SK-N-DZ (cell line): Measurements from ENCODE around the gene PIGK. TPM values are rescaled to one million over a fixed set of nuclear protein-coding genes. Genes with fewer than 3 reads are reported as not detected.
"Not testable (repeated sequence)": the region's sequence is repeated elsewhere in the genome, so short reads cannot be mapped to it uniquely, and the experiment has no call there.

ENCODE experiments used
- DNase-seq: peaks from one replicate; pipeline ENCODE4 v3.0.0-alpha.2; 2015; ENCODE audit warnings: low spot score
- polyA plus RNA-seq, 2 experiments: library from polyadenylated mRNA; depleted of rRNA; stranded (reverse); fragments of >200 nt; gene quantifications; 2 replicates each; pipeline ENCODE4 v1.2.3, GENCODE V29; 2014

The PIGK gene
- 18.4 and 20.6 TPM in 2 replicates for polyA plus RNA-seq (2014; cell fraction: cytosol; rRNA removed)
- polyA plus RNA-seq (2014; cell fraction: nucleus; rRNA removed): 7.5 and 8.0 TPM in 2 replicates

- DNase-seq: peak; percentile 85
These were observed at the start of gene PIGK for GRCh38 chr1:77219166-77219887. PIGK (minus strand) TSS chr1:77219430; CDS start chr1:77219402, 28 bp downstream.

GRCh38 chr1:77267035-77267434 lies 47.8 kb upstream of the PIGK start:
- no peak for DNase-seq

- no peak for DNase-seq
These were observed 46.0 kb upstream of the PIGK start for GRCh38 chr1:77265180-77265579.

DNA sequence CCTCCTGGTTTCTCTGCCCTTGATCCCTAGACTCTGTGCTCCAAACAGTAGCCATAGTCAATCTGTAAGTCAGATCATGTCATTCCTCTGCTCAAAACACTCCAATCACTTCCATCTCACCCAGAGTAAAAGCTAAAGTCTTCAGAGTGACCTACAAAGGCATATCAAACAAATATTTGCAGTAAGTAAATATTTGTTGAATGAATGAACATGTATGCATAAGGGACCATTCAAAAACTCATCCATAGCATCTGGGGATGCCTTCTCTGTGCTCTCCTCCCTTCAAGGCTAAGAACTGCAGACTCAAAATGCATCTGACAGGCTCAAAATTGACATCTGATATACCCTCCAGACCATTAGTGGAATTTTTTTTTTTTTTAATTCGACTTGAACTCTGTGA lies 44.5 kb upstream of the PIGK start:
- DNase-seq: peak; percentile 10

- DNase-seq: no peak
These were observed 34.0 kb upstream of the PIGK start for GRCh38 chr1:77253211-77253610.

- no peak for DNase-seq
These were observed 30.9 kb upstream of the PIGK start for GRCh38 chr1:77250126-77250525.

DNA sequence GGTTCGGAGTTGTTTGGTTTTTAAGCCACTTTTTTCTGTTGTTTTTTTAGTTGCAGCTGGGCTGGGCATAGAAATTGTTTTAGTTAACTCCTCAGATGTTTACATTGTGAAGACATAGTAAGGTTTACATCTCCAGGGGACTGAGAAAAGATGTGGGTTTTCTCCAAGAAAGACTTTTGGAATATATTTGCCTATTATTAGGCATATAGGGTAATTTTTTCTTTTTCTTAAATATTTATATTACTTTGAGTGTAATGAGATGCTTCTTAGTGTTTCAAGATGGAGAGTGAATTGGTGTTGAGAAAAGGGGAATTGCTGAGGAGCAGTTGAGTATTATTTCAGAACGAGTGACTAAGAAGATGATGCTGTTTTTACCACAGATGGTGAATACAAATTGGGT lies 26.6 kb upstream of the PIGK start:
- DNase-seq: no peak

DNA sequence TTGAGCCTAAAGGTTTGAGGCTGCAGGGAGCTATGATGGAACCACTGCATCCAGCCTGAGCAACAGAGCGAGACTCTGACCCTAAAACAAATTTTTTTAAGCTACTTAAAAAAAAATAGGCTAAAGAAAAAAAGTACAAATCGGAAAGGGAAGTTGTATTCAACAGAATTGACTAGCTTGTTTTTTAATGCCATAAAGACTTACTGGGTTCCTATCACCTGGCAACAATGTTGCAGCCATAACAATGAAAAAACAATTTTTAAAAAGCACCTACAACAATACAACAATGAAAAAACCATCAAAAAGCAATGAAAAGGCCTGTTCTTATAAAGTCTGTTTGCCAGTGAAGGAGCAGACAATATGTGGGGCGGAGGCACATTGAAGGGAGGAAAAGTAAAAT lies 20.1 kb upstream of the PIGK start:
- no peak for DNase-seq

- DNase-seq: no peak
These were observed 19.2 kb upstream of the PIGK start for GRCh38 chr1:77238462-77238861.

GRCh38 chr1:77234943-77235342 lies 15.7 kb upstream of the PIGK start:
- DNase-seq: no peak

DNA sequence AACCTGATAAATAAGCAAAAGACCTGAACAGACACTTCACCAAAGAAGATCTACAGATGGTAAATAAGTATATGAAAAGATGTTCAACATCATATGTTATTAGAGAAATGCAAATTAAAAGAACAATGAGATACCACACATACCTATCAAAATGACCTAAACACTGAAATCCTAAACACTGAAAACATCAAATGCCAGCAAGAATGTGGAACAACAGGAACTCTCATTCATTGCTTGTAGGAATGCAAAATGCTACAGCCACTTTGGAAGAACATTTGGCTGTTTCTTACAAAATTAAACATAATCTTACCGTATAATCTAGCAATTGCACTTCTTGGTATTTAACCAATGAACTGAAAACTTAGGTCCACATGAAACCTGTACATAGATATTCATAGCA lies 14.9 kb upstream of the PIGK start:
- DNase-seq: no peak

GRCh38 chr1:77232829-77233228 lies 13.6 kb upstream of the PIGK start:
- DNase-seq: no peak

DNA sequence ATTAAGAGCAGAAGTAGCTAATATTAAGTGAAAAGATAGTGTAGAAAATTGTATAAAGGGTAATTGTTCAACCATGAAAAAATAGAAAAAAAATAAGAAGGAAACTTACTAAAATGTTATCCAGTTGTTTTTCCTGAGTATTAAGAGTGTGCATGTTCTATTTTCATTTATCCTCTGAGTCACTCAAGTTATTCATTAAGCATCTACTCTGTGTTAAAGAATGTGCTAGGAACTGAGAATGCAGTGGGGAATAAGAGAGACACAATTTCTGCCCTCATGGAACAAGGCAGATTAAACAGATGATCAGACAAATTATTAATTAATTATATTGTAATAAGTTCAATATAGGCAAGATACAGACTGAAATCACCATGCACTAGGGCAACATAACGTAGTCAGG lies 10.8 kb upstream of the PIGK start:
- DNase-seq: no peak

DNA sequence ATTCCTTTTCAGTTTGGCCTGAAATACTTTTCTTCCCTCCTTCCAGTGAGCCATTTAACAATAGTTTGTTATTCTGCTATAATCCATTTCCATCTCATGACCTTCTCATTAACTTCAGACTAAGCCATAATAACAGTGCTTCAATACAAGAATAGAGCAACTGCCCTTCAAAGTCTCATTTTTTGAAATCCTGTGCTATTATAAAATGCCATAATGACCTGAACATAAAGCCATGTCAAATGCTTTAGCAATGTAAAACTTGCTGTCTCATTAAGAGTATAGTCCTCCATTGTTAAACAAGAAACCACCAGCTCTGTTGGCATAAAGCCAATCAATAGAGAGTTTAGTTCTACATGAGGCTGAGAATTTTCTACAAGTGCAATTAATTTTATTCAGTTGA lies 9.6 kb upstream of the PIGK start:
- no peak for DNase-seq

DNA sequence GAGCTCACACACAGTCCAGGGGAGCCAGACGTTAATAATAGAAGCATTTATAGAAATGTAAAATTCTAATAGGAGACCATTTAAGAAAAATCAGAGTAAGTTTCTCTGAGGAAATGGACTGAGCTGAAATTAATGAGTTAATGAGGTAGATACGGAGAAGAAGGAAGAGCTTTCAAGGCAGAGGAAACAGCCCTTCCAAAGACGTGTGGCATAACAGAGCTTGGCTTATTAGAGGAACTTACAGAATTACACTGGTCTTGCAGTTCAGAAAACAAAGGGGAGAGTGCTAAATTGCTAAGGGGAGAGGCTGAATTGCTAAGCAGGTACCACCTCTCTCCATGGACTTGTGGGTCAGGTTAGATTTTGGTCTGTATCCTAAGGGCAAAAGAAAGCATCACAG lies 8.2 kb upstream of the PIGK start:
- no peak for DNase-seq

GRCh38 chr1:77222496-77222895 lies 3.3 kb upstream of the PIGK start:
- no peak for DNase-seq

DNA sequence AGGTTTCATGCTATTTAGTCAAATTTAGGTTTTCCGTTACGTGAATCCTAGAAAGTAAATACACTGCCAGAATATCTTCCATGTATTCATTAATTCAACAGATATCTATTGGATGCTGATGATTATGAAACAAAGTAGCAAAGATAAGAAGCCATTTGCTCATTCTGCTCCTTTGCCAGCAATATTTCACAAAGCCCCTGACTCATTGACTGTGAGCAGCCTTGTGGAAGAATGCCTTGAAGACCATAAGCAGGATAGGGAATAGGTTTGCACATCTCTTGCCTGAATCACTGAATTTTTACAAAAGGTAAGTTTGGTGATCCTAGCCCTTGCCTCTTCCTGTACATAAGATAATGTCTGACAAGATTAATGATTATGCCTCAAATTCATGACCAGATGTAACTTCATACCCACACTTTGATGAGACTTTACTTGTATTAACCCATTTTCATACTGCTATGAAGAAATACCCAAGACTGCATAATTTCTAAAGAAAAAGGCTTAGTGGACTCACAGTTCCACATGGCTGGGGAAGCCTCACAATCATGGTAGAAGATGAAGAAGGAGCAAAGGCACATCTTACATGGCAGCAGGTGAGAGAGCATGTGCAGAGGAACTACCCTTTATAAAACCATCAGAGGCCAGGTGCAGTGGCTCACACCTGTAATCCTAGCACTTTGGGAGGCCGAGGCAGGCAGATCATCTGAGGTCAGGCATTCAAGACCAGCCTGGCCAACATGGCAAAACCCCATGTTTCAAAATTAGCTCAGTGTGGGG lies 1.6 kb upstream of the PIGK start:
- DNase-seq: no peak

DNA sequence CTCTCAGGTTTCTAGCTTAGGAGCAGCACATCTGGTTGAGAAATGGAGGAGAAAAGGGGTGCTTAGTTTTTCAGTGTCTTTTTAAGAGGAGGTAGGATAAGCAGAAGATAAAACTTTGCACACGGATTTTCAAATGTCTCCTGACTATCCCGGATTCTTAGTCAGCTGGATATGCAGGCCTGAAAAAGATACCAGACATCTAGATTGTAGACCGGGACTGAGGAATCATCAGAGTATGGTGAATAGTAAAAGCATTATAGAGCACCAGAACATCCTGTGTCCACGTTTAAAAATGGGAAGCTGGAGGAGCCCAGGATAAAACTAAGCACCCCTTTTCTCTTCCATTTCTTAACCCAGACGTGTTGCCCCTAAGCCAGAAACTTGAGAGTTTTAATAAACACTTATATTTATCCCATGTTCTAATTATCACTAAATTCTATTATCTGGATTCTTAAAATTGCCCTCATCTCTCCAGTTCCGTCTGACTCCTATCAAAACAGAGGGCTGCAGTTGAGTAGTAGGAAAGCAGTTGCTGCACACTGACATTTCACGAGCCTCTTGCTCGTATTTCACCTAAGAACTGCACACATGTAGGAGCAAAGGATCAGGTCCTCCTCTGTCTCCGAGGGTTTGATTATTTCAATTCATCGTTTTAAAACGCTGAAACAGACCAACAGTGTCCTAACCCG lies 609 bp downstream of the PIGK start:
- no peak for DNase-seq

DNA sequence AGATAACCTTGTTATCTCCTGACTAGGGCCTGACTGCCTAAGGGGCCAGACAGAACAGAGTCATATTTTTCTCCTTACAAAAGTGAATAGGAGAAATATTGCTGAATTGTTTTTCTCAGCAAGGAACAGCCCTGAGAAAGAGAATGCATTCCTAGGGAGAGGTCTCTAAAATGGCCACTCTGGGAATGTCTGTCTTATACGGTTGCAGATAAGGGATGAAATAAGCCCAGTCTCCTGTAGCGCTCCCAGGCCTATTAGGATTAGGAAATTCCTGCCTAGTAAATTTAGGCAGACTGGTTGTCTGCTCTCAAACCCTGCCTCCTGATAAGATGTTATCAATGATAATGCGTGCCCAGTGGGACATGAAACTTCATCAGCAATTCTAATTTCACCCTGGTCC lies 15.2 kb downstream of the PIGK start:
- DNase-seq: not testable (repeated sequence)

- DNase-seq: no peak
These were observed 16.5 kb downstream of the PIGK start for GRCh38 chr1:77202751-77203150.

DNA sequence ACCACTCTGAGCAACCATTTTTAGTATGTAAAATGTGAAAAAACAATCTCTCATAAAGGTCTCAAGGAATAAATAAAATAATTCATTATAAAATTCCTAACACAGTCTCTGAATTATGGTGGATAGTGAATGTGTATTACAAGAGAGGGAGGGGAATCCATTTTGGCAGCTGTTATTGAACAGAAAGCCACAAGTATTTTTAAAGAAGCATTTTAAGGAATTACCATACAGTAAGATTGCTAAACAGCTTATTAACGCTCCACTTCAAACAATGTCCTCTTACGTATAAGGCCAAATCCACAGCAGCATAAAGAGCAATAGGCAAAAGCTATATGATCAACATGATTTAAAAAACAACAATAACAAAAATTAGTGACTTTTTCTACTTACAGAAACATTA lies 18.4 kb downstream of the PIGK start:
- no peak for DNase-seq

GRCh38 chr1:77200293-77200692 lies 18.9 kb downstream of the PIGK start:
- DNase-seq: no peak
